ENCODE measurements around the gene TARBP2. TPM values are rescaled to one million over a fixed set of nuclear protein-coding genes. Genes with fewer than 3 reads are reported as not detected.
"Not testable (repeated sequence)": the region's sequence is repeated elsewhere in the genome, so short reads cannot be mapped to it uniquely, and the experiment has no call there.

TARBP2 gene
- total RNA-seq, 2 donors from 2014 or later, result 21.3 to 22.3 TPM

- intact Hi-C loops (cut with DNase I, micrococcal nuclease), result loop anchor here in 1 of 2 donors (10.0 kb wide), 1 partner anchor 57 kb away; no protein-coding TSS in a partner anchor
- DNase-seq (no peak), ATAC-seq (no peak)
Observed at GRCh38 chr12:53468282-53468681, 32.8 kb upstream of the TARBP2 start.

- DNase-seq (no peak), ATAC-seq (no peak)
- intact Hi-C loops (cut with DNase I, micrococcal nuclease), result no loop called here
Observed at GRCh38 chr12:53472056-53472582, 29.0 kb upstream of the TARBP2 start.

- intact Hi-C loops (cut with DNase I, micrococcal nuclease), result no loop called here
- DNase-seq, result no peak
- no peak for ATAC-seq
Observed at GRCh38 chr12:53474077-53474476, 27.0 kb upstream of the TARBP2 start.

- intact Hi-C loops (cut with DNase I, micrococcal nuclease), result no loop called here
- ATAC-seq (no peak), DNase-seq (no peak)
Observed at GRCh38 chr12:53474819-53475218, 26.3 kb upstream of the TARBP2 start.

- intact Hi-C loops (cut with DNase I, micrococcal nuclease), result no loop called here
- peak; percentile 23 for ATAC-seq
Observed at GRCh38 chr12:53476769-53477209, 24.3 kb upstream of the TARBP2 start.

GRCh38 chr12:53478865-53479264, 22.2 kb upstream of the TARBP2 start:
- ATAC-seq (no peak), DNase-seq (no peak)
- intact Hi-C loops (cut with DNase I, micrococcal nuclease), result no loop called here

More at GRCh38 chr12:53476769-53477209, 24.3 kb upstream of the TARBP2 start:
- DNase-seq, result no peak

GRCh38 chr12:53479331-53479730, 21.8 kb upstream of the TARBP2 start:
- no peak for ATAC-seq
- intact Hi-C loops (cut with DNase I, micrococcal nuclease), result no loop called here
- DNase-seq, result no peak

GRCh38 chr12:53480491-53481442, 20.3 kb upstream of the TARBP2 start:
- no peak for DNase-seq
- ATAC-seq, result no peak
- intact Hi-C loops (cut with DNase I, micrococcal nuclease), result no loop called here

- DNase-seq; intact Hi-C loops (cut with DNase I, micrococcal nuclease); ATAC-seq: not testable (repeated sequence)
Observed at GRCh38 chr12:53481458-53481857, 19.6 kb upstream of the TARBP2 start.

GRCh38 chr12:53481939-53482586, 19.0 kb upstream of the TARBP2 start:
- DNase-seq, result no peak
- no peak for ATAC-seq
- intact Hi-C loops (cut with DNase I, micrococcal nuclease), result no loop called here

GRCh38 chr12:53482626-53483168, 18.4 kb upstream of the TARBP2 start:
- ATAC-seq (peak; percentile 1), DNase-seq (no peak)

GRCh38 chr12:53483225-53483978, 17.7 kb upstream of the TARBP2 start:
- DNase-seq (peak; percentile 42 to 61), ATAC-seq (peak; percentile 76)

More at GRCh38 chr12:53482626-53483168, 18.4 kb upstream of the TARBP2 start:
- intact Hi-C loops (cut with DNase I, micrococcal nuclease), result no loop called here

GRCh38 chr12:53483979-53484377, 17.1 kb upstream of the TARBP2 start:
- intact Hi-C loops (cut with DNase I, micrococcal nuclease), result no loop called here
- DNase-seq, result no peak
- ATAC-seq, result no peak

More at GRCh38 chr12:53483225-53483978, 17.7 kb upstream of the TARBP2 start:
- intact Hi-C loops (cut with DNase I, micrococcal nuclease), result no loop called here

- peak; percentile 56 for ATAC-seq
- intact Hi-C loops (cut with DNase I, micrococcal nuclease), result no loop called here
- no peak for DNase-seq
Observed at GRCh38 chr12:53484686-53485575, 16.2 kb upstream of the TARBP2 start.

- ATAC-seq, result no peak
- DNase-seq, result no peak
- intact Hi-C loops (cut with DNase I, micrococcal nuclease), result no loop called here
Observed at GRCh38 chr12:53485955-53486735, 14.9 kb upstream of the TARBP2 start.

- ATAC-seq, result no peak
Observed at GRCh38 chr12:53486736-53487487, 14.2 kb upstream of the TARBP2 start.

More at GRCh38 chr12:53486736-53487487, 14.2 kb upstream of the TARBP2 start:
- intact Hi-C loops (cut with DNase I, micrococcal nuclease), result no loop called here
- no peak for DNase-seq
